NCI-H82 (cell line): Measurements from ENCODE around the gene CABP2.

Source experiments
- DNase-seq: peaks from one replicate; lab custom pipeline; 2025; lab: John Stamatoyannopoulos, UW

CABP2 gene

DNA sequence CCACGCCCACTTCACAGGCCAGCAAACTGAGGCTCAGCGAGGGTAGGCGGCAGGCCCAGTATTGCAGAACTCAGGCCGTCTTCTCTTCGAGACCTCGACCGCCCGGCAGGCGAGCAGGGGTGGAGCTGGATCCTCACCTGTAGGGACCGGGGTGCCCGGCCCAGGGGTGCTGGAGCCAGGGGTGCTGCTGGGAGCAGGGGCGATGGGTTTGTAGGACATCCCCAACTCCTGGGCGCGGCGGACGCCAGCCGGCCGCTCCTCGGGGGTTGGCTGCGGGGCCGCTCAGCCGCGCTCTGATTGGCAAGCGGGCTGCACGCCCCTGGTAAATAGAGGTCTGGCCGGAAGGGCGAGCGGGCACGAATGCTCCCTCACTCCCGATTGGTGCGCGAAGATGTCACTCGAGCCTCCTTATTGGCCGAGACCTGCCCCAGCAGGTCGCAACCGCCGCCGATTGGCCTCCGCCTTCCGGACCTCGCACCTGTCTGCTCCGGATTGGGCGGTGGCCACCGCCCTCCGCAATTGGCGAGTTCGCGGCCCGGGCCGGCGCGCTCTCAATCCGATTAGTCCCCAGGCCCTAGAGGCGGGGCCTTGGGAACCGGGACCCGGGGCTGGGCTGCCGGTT is 15.3 kb downstream of the CABP2 start, which contains the start of gene CDK2AP2:
Gene CDK2AP2 (minus strand): TSS at position 299 of the 622 bp plus-strand sequence. CDS start 80 bp downstream, at position 219.
- DNase-seq, result peak; percentile 99

DNA sequence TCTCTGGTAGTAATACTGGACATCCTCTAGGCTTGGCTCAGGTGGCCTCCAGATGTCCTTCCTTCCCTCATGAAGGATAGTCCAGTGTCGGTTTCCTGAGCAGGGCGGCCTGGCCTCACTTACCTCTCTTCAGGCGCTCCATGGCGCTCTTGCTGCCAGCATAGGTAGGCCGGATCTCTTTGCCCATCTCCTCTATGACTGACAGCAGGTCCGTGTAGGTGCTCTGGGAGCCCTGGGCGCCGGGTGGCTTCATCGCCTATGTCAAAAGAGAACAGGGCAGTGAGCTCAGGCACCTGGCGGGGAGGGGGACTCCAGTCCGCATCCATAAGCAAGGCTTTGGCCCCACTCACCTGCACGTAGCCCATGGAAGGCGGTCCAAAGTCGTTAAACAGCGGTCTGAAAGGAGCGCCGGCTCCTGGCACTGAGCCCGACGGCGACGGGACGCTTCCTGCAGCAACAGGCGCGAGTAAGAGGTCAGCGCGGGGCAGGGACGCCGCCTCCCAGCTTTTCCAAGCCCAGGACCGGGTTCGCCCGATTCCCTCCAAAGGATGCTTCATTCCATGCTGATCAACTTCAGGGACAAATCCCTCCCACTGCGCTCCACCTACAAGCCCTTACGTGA is 15.9 kb downstream of the CABP2 start:
- DNase-seq, result no peak

DNA sequence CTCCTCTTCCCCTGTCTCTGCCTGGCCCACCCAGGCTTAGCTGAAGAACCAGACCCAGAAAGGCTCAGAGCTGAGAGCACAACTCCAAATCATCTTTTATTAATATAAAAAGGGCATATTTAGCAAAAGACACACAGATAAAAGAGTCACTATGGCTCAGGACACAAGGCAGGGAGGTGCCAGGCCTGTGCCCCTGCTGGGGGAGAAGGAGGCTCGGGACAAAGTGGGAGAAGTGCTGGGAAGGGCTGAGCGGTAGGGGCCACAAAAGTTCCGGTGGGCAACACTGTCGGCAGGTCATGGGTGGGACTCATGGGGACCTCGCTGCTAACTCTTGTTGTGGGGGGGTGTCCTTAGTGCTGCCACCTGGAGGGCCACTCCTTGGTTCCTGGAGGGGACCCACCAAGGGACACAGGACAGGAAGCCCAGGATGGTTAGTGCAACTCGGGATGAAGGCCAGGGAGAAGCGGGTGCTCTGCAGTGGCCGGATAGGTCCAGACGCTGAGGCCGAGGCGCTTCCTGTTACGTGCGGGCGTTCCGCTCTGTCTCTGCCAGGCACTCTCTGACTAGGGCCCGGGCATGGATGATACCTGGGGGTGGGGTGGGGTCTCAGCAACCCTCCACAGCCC is 16.7 kb downstream of the CABP2 start:
- DNase-seq, result no peak

DNA sequence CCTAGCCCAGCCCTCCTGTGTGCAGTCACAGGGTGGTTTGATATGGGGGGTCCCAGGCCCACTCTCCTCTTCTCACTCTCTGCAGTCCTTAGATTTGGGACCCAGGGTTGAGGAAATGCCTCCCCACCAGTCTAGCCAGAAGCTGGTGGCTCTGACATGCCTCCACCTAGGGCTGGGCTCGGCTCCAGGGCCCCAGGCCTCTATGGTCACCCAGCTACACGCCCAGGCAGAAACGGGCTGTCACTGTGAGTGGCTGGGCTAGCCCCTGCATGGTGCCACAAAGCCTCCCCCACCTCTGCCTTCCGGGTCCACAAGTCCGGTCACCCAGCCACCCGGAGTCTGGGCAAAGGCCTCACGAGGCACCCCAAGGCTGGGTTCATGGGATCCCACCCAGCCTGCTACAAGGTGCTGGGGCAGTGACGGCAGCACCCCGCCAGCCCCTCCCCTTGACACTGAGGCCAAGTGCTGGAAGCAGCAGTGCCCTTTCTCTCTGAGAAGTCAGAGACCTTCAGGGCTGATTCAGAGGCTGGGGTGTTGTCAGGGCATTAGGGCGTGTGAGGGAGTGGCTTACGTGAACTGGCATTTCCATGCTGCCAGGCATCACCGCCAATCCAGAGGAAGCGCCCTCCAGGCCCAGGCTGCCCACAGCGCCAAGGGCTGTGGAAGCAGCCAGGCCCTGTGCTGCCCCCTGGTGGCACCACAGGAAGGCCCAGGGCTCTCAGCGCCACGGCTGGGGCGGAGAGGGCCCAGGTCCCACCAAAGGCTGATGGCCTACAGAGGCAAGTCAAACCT is 17.4 kb downstream of the CABP2 start:
- peak; percentile 86 for DNase-seq

DNA sequence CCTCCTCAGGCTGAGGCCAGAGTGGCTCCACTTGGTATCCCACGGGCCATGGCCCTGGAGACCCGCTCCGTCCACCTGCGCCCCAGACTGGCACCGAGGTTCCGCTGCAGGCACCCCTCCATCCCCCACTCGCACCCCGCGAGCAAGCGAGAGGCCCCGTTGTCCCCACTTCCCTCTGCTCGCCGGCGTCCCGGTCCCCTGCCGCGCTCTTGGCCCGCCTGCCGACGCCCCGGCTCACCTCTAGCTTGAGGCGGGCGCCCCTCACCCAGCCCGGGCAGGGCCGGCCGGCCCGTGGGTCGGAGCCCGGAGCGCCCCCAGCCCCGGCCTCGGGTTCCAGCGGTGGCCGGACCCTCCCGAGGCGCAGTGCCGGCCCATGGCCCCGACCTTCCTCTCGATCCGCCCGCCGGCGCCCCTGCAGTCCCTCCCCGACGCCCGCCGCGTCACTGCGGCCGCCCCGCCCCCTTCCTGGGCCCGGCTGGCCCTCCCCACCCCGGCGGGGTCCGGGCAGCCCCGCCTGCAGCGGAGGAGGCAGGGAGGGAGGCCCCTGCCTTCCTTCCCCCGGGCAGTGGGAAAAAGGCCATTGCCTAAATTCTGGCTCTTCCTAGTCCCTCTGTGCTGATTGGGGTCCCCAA is 18.2 kb downstream of the CABP2 start, which contains the start of gene PITPNM1:
Gene PITPNM1 (minus strand): TSS at position 414 of the 632 bp plus-strand sequence. CDS start 1,183 bp downstream, outside the sequence.
- peak; percentile 68 for DNase-seq

DNA sequence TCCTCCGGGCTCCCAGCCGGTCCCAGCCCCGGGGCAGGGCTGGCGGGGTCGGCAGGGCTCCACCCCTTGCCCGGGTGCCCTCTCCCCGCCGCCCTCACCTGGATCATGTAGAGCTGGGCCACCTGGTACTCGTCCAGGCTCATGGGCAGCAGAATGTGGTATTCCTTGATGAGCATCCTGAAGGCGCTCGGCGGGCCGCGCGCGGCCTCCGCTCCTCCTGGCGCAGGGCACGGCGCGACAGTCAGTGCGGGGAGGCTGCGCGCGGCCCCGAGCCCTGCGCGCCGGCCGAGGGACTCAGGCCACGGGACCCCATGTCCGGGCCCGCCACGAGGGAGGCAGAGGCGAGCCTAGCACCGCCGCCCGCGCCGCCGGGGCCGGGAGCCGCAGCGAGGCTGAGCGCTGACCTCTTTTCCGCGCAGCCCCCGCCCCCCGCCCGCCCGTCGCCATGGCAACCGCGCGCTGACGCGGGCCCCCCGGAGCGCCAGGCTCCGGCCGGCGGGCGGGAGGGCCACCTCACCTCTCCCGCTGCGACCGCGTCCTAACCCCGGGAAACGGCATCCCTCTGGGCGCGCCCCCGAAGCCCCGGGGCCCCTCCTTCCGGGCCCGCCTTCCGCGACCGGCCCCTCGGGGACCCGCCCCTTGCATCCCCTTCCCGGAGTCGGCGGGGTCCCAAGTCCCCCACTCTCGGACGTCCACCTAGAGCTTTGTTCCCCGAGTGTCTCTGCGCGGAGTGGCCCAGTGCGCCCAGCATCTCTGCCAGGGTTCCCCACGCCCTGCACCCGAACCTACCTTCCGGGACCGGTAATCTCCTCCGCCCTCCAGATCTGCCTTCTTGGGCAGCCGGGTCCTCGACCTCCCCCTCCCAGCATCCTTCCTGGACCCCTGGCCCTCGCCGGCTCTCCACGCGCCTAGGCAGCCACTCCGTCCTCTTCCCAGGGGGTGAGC is 19.0 kb downstream of the CABP2 start:
- DNase-seq, result peak; percentile 35

DNA sequence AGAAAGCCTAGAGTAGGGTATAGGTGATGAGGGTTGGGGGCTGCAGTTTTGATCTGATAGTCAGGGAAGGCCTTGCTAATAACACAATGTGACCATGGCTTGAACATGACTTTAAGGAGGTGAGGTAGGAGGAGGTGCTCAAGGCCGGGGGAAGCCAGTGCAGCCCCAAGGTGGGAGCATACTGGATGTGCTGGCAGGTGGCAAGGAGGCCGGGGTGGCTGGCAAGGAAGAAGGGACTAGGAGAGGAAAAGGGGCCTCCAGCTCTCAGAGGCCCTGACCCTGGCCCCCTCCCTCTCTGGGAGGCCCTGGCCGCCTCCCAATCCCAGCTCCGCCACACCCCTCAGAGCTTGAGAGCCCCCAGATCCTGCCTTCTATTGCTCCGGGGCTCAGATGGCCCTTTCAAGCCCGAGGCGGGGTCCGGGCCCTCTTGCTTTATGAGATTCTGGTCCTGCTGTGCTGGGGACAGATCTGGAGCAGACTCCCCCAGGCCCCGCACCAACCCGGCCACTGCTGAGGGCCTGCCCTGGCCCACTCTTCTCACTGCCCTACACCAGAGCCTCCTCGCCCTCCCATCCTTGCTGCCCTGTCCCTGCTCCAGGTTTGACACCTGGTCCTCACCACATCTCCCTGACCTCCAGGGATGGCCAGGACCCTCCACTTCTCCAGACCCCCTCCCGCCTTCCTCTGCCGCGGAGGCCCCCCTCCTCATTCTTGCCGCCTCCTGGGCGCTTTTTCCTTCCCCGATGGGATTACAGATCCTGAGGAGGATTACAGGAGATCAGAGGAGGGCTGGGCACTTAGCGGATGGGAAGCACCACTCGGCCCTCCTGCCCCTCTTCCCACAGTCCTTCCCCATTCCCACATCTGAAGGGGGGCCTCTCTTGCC is 19.9 kb downstream of the CABP2 start:
- DNase-seq, result peak; percentile 89

DNA sequence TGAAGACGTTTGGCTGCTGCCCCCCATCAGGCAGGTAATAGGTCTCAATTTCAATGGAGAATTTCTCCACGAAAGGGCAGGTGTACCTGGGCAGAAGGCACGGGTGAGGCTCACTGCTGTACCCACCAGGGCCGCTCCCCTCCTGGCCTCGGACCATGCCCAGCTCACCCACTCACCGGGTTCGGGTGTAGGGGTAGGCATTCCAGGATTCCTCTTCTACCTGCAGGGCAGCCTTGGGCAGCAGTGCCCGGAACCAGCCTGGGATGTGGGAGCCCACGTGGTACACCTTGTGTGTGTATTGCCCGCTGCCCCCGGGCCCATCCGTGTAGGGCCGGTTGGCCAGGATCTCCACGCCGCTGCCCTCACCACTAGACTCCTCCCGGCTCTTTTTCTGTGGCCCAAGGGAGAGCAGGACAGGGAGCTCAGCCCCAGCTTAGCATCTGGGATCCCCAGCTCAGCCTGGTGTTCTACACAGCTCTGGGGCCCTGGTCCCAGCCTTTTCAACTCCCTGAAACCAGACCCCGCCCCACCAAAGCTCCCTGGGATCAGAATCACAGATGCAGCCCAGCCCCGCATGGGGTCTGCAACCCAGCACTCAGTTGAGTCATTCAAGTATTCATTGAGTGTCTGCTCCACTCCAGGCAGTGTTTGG is 20.8 kb downstream of the CABP2 start:
- DNase-seq, result no peak

DNA sequence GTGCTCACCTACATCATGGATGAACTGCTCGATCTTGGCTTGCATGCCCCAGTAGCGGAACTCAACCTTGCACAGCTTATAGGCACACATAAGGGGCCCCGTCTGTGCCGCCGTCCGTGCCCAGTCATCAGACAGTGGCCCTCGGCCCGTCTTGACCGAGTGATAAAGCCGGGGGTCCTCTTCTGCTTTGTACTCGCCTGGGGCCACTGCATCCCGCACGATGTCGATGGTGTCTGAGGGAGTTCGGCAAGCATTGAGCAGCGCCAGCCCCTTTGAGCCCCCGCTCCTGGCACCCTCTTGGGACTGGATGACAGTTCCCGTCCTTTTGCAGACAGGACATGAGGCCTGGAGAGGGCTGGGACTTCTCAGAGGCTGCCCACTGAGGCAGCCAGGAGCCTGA is 21.4 kb downstream of the CABP2 start:
- DNase-seq, result no peak

DNA sequence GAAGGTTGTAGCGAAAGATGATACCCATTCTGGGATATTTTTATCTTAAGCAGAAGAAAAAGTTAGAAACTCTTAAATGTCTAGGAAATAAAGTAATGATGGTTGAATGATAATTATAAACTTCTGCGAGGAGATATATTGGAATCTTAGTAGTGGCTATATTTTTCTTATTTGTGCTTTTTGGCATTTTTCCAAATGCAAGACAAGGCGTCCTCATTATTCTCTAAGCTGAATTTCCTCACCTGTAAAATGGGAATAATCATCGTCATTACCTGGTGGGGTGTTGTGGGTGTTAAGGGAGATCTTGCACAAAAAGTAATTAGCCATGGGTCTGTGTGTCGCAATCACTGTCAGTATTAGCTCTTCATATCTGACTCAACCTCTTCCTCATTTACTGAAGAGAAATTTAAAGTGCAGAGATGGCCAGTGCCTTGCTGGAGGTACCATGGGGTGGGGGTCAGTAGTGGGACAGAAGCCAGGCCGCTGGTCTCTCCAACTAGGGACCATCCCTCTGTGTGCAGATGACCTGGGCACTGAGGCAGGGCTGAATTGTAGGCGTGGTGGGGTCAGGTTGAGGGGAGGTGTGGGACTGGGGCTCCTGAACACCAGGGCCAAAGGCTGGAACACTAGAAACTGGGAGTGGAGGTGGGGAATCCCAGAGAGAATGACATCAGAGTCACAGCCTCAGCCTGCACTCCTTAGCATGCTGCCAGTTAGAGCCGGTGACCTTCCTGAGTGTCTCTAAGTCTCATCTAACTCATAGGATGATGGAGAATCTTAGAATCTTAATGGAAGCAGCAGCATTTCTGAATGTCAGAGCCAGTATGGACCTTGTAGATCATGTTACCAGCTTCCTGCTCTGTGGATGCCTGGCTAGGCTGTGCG is 22.2 kb downstream of the CABP2 start:
- no peak for DNase-seq

DNA sequence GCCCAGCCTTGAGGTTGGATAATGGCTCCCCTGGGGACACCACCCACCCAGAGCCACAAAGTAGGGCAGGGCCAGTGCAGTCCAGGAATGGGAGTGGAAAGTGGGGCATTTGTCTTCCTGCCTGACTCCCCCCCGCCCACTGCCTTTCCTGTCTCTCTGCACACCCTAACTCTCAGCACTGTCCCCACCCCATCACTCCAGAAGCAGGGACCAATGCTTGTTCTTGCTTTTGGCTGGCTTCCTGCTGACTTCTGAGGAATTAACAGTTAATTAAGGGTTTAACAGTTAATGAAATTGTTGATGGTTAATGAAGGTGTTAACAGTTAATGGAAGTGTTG is 22.8 kb downstream of the CABP2 start:
- DNase-seq, result no peak

DNA sequence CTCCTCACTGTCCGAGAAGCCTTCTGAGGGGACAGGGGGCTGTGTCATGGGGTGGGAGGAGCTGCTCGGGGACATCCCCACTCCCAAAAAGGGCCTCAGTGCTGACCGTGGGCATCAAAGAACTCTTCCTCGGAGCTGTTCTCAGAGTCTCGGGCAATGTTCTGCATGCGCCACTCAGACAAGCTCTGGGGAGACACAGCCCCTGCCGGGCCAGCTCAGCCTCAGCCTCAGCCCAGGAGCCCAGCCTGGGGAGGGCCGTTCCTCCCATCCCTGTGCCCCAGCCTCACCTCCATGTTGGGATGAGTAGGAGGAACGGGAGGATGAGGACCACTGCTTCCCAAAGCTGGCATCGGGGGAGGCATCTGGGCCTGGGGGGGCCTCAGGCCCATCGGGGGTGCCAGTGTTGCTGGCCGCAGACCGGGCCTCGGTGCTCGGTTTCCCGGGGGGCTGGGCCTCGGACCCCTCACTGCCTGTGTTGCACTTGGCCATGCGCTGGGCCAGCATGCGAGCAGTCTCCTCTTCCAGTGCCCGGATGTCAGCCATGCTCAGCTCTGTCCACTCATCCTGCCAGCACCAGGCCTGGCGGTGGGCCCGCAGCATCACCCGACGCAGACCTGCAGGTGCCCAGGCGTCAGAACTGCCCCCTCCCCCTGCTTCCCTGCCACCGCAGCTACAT is 23.3 kb downstream of the CABP2 start:
- no peak for DNase-seq

DNA sequence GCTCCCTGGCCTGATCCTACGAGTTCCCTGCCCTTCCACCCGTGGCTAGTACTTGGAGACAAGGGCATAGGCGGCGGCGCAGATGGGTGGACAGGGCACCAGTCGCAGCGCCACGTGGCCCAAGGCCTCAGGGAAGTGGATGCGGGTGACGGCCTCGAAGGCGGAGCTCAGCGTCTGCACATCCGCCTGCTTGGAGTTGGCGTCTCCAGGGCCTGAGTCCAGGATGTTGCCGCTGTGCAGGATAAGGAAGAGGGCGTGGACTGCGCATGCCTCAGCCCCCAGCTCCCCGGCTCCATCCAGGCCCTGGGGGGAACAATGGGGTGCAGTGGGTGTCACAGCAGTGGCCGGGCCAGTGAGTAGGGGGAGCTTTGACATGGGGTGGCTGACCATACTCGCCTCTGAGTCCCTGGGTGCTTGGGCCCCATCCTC is 24.7 kb downstream of the CABP2 start:
- no peak for DNase-seq

DNA sequence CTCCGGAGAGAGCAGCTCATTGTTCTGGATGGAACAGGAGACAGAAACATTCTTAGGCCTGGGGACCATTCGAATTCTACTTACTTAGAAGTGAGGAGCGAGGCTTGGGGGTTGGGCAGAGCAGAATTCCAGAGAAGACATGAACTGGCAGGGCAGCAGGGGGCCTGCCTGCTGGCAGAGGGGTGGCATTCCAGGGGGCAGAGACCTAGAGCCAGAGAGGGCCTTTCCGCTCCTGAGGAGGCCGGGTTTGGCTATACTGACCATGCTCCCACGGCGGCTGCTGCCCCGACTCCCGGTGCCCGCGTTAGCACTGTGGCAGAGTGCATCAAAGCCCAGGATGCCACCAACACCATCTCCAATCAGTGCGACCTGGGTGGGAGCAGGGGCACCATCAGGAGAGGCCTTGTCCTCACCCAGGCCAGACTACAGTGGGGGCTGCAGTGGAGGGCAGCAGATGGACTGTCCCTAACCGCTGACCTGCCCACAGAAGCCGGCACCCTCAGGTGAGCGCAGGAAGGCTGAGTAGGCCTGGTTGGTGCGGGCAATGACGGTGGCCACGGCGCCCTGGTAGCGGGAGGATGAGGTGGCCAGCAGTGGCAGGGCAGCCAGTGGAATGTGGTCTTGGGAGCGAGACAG is 25.5 kb downstream of the CABP2 start:
- DNase-seq, result no peak

DNA sequence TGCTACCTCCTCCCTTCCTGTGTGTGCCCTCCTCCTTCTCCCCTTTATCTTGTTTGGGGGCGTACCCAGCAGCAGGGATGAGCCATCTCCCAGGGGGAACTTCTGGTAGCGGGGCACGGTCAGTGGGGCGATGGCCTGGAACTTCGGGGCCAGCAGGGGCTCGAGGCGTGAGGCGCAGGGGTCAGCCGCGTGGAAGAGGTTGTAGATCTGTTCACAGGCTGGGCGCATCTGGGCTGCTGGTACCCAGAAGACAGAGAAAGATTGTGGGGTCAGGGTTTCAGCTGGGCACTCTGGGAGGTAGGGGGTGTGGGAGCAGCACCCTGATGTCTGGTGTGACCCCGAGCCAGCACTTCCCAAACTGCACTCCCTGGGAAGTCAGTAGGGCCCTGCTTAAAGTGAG is 27.1 kb downstream of the CABP2 start:
- no peak for DNase-seq

DNA sequence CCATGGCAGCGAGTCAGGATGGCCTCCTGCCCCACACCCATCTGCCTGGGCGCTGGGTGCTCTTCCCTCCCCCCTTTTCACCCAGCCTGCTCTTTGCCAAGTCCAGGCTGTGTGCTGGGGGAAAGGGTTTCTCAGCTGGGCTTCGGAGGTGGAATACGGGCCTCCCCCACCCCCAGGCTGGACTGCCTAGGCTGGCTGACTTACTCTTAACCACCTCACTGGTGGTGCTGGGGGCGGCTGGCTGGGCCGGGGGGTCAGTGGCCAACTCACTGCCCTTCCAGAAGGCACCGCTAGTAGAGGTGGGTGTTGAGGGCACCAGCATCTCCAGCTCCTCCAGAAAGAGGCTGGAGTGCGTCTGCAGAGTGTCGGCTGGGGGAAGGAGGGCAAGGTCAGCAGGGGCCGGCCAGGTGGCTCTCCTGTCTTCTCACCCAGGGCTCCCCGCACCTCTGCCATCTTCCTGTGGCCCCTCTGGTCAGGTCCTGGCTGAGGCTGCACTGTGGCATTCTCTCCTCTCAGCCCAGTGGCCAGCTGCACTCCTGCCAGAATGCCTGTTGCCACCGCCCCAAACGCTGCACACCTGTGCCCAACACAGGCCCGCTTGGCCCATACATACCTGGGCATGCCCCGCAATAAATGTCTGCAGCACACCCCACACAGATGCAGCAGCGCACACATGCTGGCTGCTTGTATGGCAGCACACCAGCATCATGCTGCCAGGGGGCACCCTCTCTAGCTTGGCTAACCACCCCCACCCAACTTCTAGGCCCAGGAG is 27.8 kb downstream of the CABP2 start:
- no peak for DNase-seq
